K562 (cell line): ENCODE data around the gene HMCN1. TPM values are rescaled to one million over a fixed set of nuclear protein-coding genes. Genes with fewer than 3 reads are reported as not detected.

Experiments used
- ATAC-seq: fragments of 200-7000 bp; cut with Tn5 transposase; 3 replicates; pipeline ENCODE4 v1.9.1; 2020; ENCODE audit warnings: moderate library complexity
- BruUV-seq: library from RNA; stranded (reverse); fragments of 400-500 nt; replicated peaks from 2 replicates; lab custom pipeline; 2021; lab: Mats Ljungman, UMichigan
- CTCF ChIA-PET: fragments of 300-600 bp; formaldehyde crosslinking; extraction: SDS; loops from one replicate; lab custom pipeline; 2021; ENCODE audit warnings: low intra/inter-chr PET ratio; lab: Yijun Ruan, JAX
- POLR2A ChIA-PET: fragments of 300-600, 350-650 bp; sonication (Branson Sonifier 250); formaldehyde crosslinking; extraction: SDS; loops from one replicate; lab custom pipeline; 2021; ENCODE audit warnings: antibody characterized with exemption, inconsistent platforms; lab: Yijun Ruan, JAX
- DNase-seq, 4 experiments: peaks; one replicate each; pipeline versions ENCODE4 v3.0.0 to v3.0.0-alpha.2; 2011 to 2018; ENCODE audit warnings: low spot score in 3 of 4, mixed read lengths in 3 of 4; ENCODE audit errors: extremely low read depth in 1 of 4
- FAIRE-seq: peaks from 2 replicates; lab custom pipeline; 2011; peaks lifted over from hg19 to GRCh38; lab: Jason Lieb, UNC
- H2AFZ ChIP-seq: 2 replicates; pipeline ENCODE4 v1.6.0; 2011; ENCODE audit warnings: low read depth, low read length, control low read depth, inconsistent platforms
- H3K27ac ChIP-seq: fragments of 200-600 bp; 3 replicates; pipeline ENCODE4 v1.8.0; 2011; ENCODE audit warnings: low read depth, mild to moderate bottlenecking, control low read depth, inconsistent platforms, low read length, moderate library complexity, mixed read lengths; ENCODE audit errors: extremely low read depth
- H3K27me3 ChIP-seq, 2 experiments: fragments of 300-600 bp in 1 of 2; 2 replicates in 1 of 2; 3 replicates in 1 of 2; pipeline versions ENCODE4 v1.6.0 to v1.8.0; 2011; ENCODE audit warnings: inconsistent platforms in 2 of 2, low read length in 2 of 2, mild to moderate bottlenecking in 1 of 2, mixed read lengths in 1 of 2, moderate library complexity in 1 of 2; ENCODE audit not compliant: control insufficient read depth in 2 of 2, insufficient read depth in 2 of 2
- H3K36me3 ChIP-seq: fragments of 300-600 bp; 3 replicates; pipeline ENCODE4 v1.8.0; 2011; ENCODE audit warnings: mild to moderate bottlenecking, low read length, inconsistent platforms; ENCODE audit not compliant: control insufficient read depth, insufficient read depth
- H3K4me1 ChIP-seq, 2 experiments: fragments of 200-600 bp in 1 of 2; replicated peaks in 1 of 2; 2 replicates in 1 of 2; 3 replicates in 1 of 2; pipeline versions ENCODE4 v1.5.1 to v1.8.0; 2011; ENCODE audit warnings: inconsistent platforms in 2 of 2, low read length in 2 of 2, mild to moderate bottlenecking in 1 of 2, mixed read lengths in 1 of 2, moderate library complexity in 1 of 2; ENCODE audit not compliant: control insufficient read depth in 2 of 2, insufficient read depth in 2 of 2
- H3K4me2 ChIP-seq: 2 replicates; pipeline ENCODE4 v1.6.1; 2011; ENCODE audit warnings: low read length, control low read depth, inconsistent platforms, mixed read lengths; ENCODE audit not compliant: insufficient read depth
- H3K4me3 ChIP-seq: fragments of 200-600 bp; sonication (generic), shearing (Covaris generic); 2 replicates; pipeline ENCODE4 v1.5.1; 2016; ENCODE audit warnings: control low read depth, inconsistent platforms
- H3K79me2 ChIP-seq: fragments of 200-600 bp; 3 replicates; pipeline ENCODE4 v1.8.0; 2011; ENCODE audit warnings: low read length, inconsistent platforms; ENCODE audit not compliant: control insufficient read depth, insufficient read depth
- H3K9ac ChIP-seq, 2 experiments: 2 replicates each; pipeline versions ENCODE4 v1.6.0 to v1.6.1; 2011; ENCODE audit warnings: low read depth in 2 of 2, low read length in 2 of 2, control low read depth in 1 of 2, inconsistent platforms in 1 of 2, mild to moderate bottlenecking in 1 of 2, mixed read lengths in 1 of 2; ENCODE audit not compliant: insufficient read depth in 1 of 2
- H3K9me1 ChIP-seq: one replicate; pipeline ENCODE4 v1.6.0; 2011; ENCODE audit warnings: inconsistent platforms, mild to moderate bottlenecking, low read length, moderate library complexity; ENCODE audit not compliant: control insufficient read depth, insufficient read depth
- H3K9me3 ChIP-seq: replicated peaks from 2 replicates; pipeline ENCODE4 v1.5.1; 2011; ENCODE audit warnings: low read depth, low read length, inconsistent platforms; ENCODE audit not compliant: control insufficient read depth, insufficient read depth
- H4K20me1 ChIP-seq: replicated peaks from 2 replicates; pipeline ENCODE4 v1.6.1; 2011; ENCODE audit warnings: low read length, inconsistent platforms, mixed read lengths; ENCODE audit not compliant: control insufficient read depth, insufficient read depth
- C11orf30 ChIP-seq: fragments of 450-650 bp; IDR thresholded peaks from 2 replicates; pipeline ENCODE4 v1.6.1; 2016; ENCODE audit warnings: low read depth, mild to moderate bottlenecking
- GTF2E2 ChIP-seq: fragments of 200-800 bp; sonication (Bioruptor generic); IDR thresholded peaks from 2 replicates; pipeline ENCODE4 v1.6.1; 2016; ENCODE audit warnings: missing genetic modification characterization, missing compliant biosample characterization
- HDAC1 ChIP-seq, 2 experiments: fragments of 450-650 bp; IDR thresholded peaks; 2 replicates each; pipeline ENCODE4 v1.6.1; 2016 to 2017; ENCODE audit warnings: inconsistent platforms in 1 of 2, mild to moderate bottlenecking in 1 of 2, moderate library complexity in 1 of 2
- RBM25 ChIP-seq: fragments of 200-400 bp; formaldehyde crosslinking; IDR thresholded peaks from 2 replicates; pipeline ENCODE4 v1.6.1; 2018; ENCODE audit warnings: low read length, low read depth, moderate library complexity; ENCODE audit not compliant: severe bottlenecking
- RNF2 ChIP-seq: sonication (generic); IDR thresholded peaks from 2 replicates; pipeline ENCODE4 v1.6.1; 2016
- SRF ChIP-seq, 2 experiments: fragments of 250-450, 450-650 bp in 1 of 2; sonication (Bioruptor Pico) in 1 of 2; sonication (generic) in 1 of 2; formaldehyde crosslinking; IDR thresholded peaks; 2 replicates each; pipeline versions ENCODE4 v1.5.0 to v1.5.1; 2020 to 2022; ENCODE audit warnings: mild to moderate bottlenecking in 1 of 2, missing genetic modification reagents in 1 of 2
- TOE1 ChIP-seq, 2 experiments: fragments of 450-650 bp in 1 of 2; sonication (generic) in 1 of 2; formaldehyde crosslinking in 1 of 2; IDR thresholded peaks; 2 replicates each; pipeline versions ENCODE4 v1.7.1 to v1.8.0; 2016 to 2022; ENCODE audit warnings: borderline replicate concordance in 2 of 2, mild to moderate bottlenecking in 2 of 2, antibody characterized with exemption in 1 of 2, inconsistent platforms in 1 of 2, low read depth in 1 of 2, missing genetic modification reagents in 1 of 2, moderate library complexity in 1 of 2
- ZFP1 ChIP-seq: fragments of 450-650 bp; formaldehyde crosslinking; IDR thresholded peaks from 2 replicates; pipeline ENCODE4 v1.4.0; 2020; ENCODE audit warnings: mild to moderate bottlenecking, mixed read lengths
- ZFP30 ChIP-seq: fragments of 250-450 bp; sonication (Bioruptor Pico); IDR thresholded peaks from 2 replicates; pipeline ENCODE4 v1.8.0; 2022; ENCODE audit warnings: moderate library complexity, mild to moderate bottlenecking, inconsistent platforms, borderline replicate concordance
- WGBS: fragments of 100-300 bp; shearing (Covaris generic); methylation state at CpG from one replicate; pipeline ENCODE4 v1.1.6; 2016; ENCODE audit warnings: low coverage, mixed read lengths; ENCODE audit not compliant: insufficient coverage; ENCODE audit errors: missing lambda C conversion rate; 5-methylcytosine and 5-hydroxymethylcytosine counted together
- in situ Hi-C: fragments of 300-500 bp; cut with MboI; formaldehyde crosslinking; loops from 4 replicates; pipeline ENCODE4 v1.15.0; 2018; ENCODE audit warnings: inconsistent platforms, mixed read lengths
- intact Hi-C: fragments of 100-400 bp; cut with micrococcal nuclease; formaldehyde crosslinking; loops from 2 replicates; pipeline ENCODE4 v1.14.2; 2022
- polyA plus RNA-seq, 8 experiments: library from polyadenylated mRNA; depleted of rRNA in 4 of 8; stranded (reverse) in 5 of 8; unstranded in 3 of 8; fragments of >200 nt; fragmentation: Nextera tagmentation in 2 of 8; fragmentation: Illumina TruSeq in 1 of 8; extraction: Ambion mirVana in 2 of 8; extraction: Trizol in 1 of 8; gene quantifications; 2 replicates each; pipeline versions ENCODE4 v1.2.1 to v1.2.3, GENCODE V29; 2011 to 2014; ENCODE audit warnings: inconsistent platforms in 1 of 8, missing spikeins in 1 of 8
- total RNA-seq, 7 experiments: library from RNA; depleted of rRNA in 6 of 7; stranded (reverse); fragments of >200 nt in 6 of 7; fragmentation: Illumina TruSeq in 2 of 7; extraction: Trizol in 2 of 7; gene quantifications; 2 replicates each; pipeline versions ENCODE4 v1.2.1 to v1.2.3, GENCODE V29; 2011 to 2021; ENCODE audit warnings: low replicate concordance in 1 of 7

The HMCN1 gene
- total and polyA plus RNA-seq, 9 of the 15 experiments (the other 6 are each of a cell fraction or from before 2014, with no cell fraction given): 0.07 to 0.36 (median 0.21) TPM

- ATAC-seq (no peak), FAIRE-seq (peak; percentile 11), DNase-seq (no peak)
- Histone ChIP-seq H3K27ac (no peak overlapping the region), H3K9me3 (no peaks in the 10 kb centered on the region; the same call in 1 of the 2 replicates), H3K4me1 (no peaks in the 10 kb centered on the region), H3K79me2 (no peaks in the 10 kb centered on the region), H3K27me3 (no peaks in the 10 kb centered on the region), H3K36me3 (no peaks in the 10 kb centered on the region), H3K9ac (no peak overlapping the region), H2AFZ (no peak overlapping the region), H3K9me1 (no peaks in the 10 kb centered on the region), H4K20me1 (no peaks in the 10 kb centered on the region), H3K4me2 (no peak overlapping the region), H3K4me3 (no peak overlapping the region)
- intact Hi-C loops (no loop called here), in situ Hi-C loops (loop anchor here (25.0 kb wide), 1 partner anchor 408 kb away; no protein-coding TSS in a partner anchor)
- WGBS: 0% methylated on average over 3 of the region's 3 CpGs
- no TSS peak for BruUV-seq
- CTCF ChIA-PET: no interaction called here
- TF ChIP-seq C11orf30 (no peak), SRF (CRISPR knock-in tag; IDR thresholded peaks at IDR 0.05) (no peak), HDAC1 (IDR thresholded peaks at IDR 0.05) (no peak), GTF2E2 (tag) (no peak), TOE1 (IDR thresholded peaks at IDR 0.05; ENCODE audit: borderline replicate concordance) (no peak), TOE1 (CRISPR knock-in tag; IDR thresholded peaks at IDR 0.05; ENCODE audit: borderline replicate concordance, low read depth) (no peak), RBM25 (no peak), ZFP1 (CRISPR knock-in tag) (no peak), ZFP30 (CRISPR knock-in tag) (no peak), RNF2 (no peak)
- POLR2A ChIA-PET: no interaction called here
Observed at GRCh38 chr1:185804608-185805007, 70.4 kb downstream of the HMCN1 start.
